Stimulated activated CD4-positive, alpha-beta T cell treated with anti-CD3 and anti-CD28 coated beads, Interleukin-1b, Interleukin-23, amount 100 ng/mL, for 1 hour (primary cell): ENCODE data around the gene TGFB1I1.
A peak's percentile ranks its signal among the peaks of the same experiment; 100 is the strongest.
"Not testable (repeated sequence)": the region's sequence is repeated elsewhere in the genome, so short reads cannot be mapped to it uniquely, and the experiment has no call there.

Source experiments
- DNase-seq, 2 donors: peaks; one replicate each; pipeline ENCODE4 v3.0.0-alpha.2; 2020; ENCODE audit warnings: low read depth in 2 of 2

TGFB1I1 gene

GRCh38 chr16:31471875-31472708 is at the start of gene TGFB1I1:
TGFB1I1 (plus strand) TSS chr16:31472152; CDS start chr16:31472189, 37 bp downstream.
- no peak for DNase-seq

- DNase-seq = no peak
Measured at GRCh38 chr16:31423241-31423640, 48.7 kb upstream of the TGFB1I1 start.

GRCh38 chr16:31423801-31424200 is 48.2 kb upstream of the TGFB1I1 start:
- no peak for DNase-seq

- peak; percentile 29 to 50 for DNase-seq
Measured at GRCh38 chr16:31427441-31428278, 44.3 kb upstream of the TGFB1I1 start.

GRCh38 chr16:31428279-31428597 is 43.7 kb upstream of the TGFB1I1 start, which contains the start of gene COX6A2:
COX6A2 (minus strand) TSS chr16:31428360; CDS start chr16:31428325, 35 bp downstream.
- DNase-seq = no peak

GRCh38 chr16:31428638-31429247 is 43.2 kb upstream of the TGFB1I1 start:
- DNase-seq = no peak

GRCh38 chr16:31429314-31429713 is 42.6 kb upstream of the TGFB1I1 start:
- DNase-seq = no peak

- DNase-seq = no peak
Measured at GRCh38 chr16:31429796-31430195, 42.2 kb upstream of the TGFB1I1 start.

GRCh38 chr16:31430380-31431052 is 41.4 kb upstream of the TGFB1I1 start:
- DNase-seq = no peak

- DNase-seq = no peak
Measured at GRCh38 chr16:31435341-31436220, 36.4 kb upstream of the TGFB1I1 start.

GRCh38 chr16:31436221-31437045 is 35.5 kb upstream of the TGFB1I1 start:
- DNase-seq = no peak

GRCh38 chr16:31438414-31438813 is 33.5 kb upstream of the TGFB1I1 start:
- no peak for DNase-seq

- not testable (repeated sequence) for DNase-seq
Measured at GRCh38 chr16:31439023-31439422, 32.9 kb upstream of the TGFB1I1 start.

- DNase-seq = no peak
Measured at GRCh38 chr16:31439519-31439918, 32.4 kb upstream of the TGFB1I1 start.

GRCh38 chr16:31440516-31441184 is 31.3 kb upstream of the TGFB1I1 start:
- DNase-seq = no peak

- no peak for DNase-seq
Measured at GRCh38 chr16:31441956-31442355, 30.0 kb upstream of the TGFB1I1 start.

GRCh38 chr16:31445931-31446330 is 26.0 kb upstream of the TGFB1I1 start:
- not testable (repeated sequence) for DNase-seq

GRCh38 chr16:31451201-31451600 is 20.8 kb upstream of the TGFB1I1 start:
- DNase-seq = no peak

GRCh38 chr16:31451681-31452351 is 20.1 kb upstream of the TGFB1I1 start:
- DNase-seq = no peak
